Endothelial cell of umbilical vein (primary cell): ENCODE results near the gene TBCD.

Experiments used
- CTCF ChIP-seq, 2 donors: IDR thresholded peaks; 1 replicate in 1 of 2; 2 replicates in 1 of 2; pipeline ENCODE4 v1.5.1; 2011; ENCODE audit warnings: low read length in 2 of 2, mild to moderate bottlenecking in 2 of 2, moderate library complexity in 2 of 2, control low read depth in 1 of 2, inconsistent platforms in 1 of 2, low read depth in 1 of 2; ENCODE audit not compliant: insufficient read depth in 1 of 2; ENCODE audit errors: extremely low read depth in 1 of 2
- EZH2 ChIP-seq: IDR thresholded peaks from 2 replicates; pipeline ENCODE4 v1.6.1; 2012; ENCODE audit warnings: borderline replicate concordance, low read depth, mild to moderate bottlenecking, moderate library complexity, low read length, inconsistent platforms; ENCODE audit not compliant: severe bottlenecking
- JUN ChIP-seq: IDR thresholded peaks from 2 replicates; pipeline ENCODE4 v1.6.1; 2011; ENCODE audit warnings: borderline replicate concordance, low read depth; ENCODE audit not compliant: insufficient read length, insufficient read depth

- TF ChIP-seq EZH2 = no peak
- TF ChIP-seq CTCF (IDR thresholded peaks at IDR 0.05; ENCODE audit: extremely low read depth in 1 of 2, insufficient read depth in 1 of 2, low read depth in 1 of 2, low read length in 2 of 2) = peak; percentile 11 to 61
- no peak for TF ChIP-seq JUN
Observed at GRCh38 chr17:82914375-82914774, 162.5 kb downstream of the TBCD start.
